SKM-1 treated with dmso at 0.1 percent for 144 hours (cell line): ENCODE measurements around the gene KIF5A.

Experiments used
- DNase-seq: peaks from one replicate; lab custom pipeline; 2025; ENCODE audit not compliant: unreplicated experiment; lab: John Stamatoyannopoulos, UW

The KIF5A gene

GRCh38 chr12:57628280-57629191 lies 78.7 kb downstream of the KIF5A start:
- DNase-seq = no peak

GRCh38 chr12:57629897-57630471 lies 80.1 kb downstream of the KIF5A start:
- DNase-seq = no peak

GRCh38 chr12:57630891-57631433 lies 81.1 kb downstream of the KIF5A start:
- DNase-seq = no peak

- no peak for DNase-seq
These were observed 81.8 kb downstream of the KIF5A start for GRCh38 chr12:57631566-57632072.

- DNase-seq = no peak
These were observed 82.5 kb downstream of the KIF5A start for GRCh38 chr12:57632073-57632957.

GRCh38 chr12:57632958-57633840 lies 83.4 kb downstream of the KIF5A start, which contains the start of gene B4GALNT1:
TSS of gene B4GALNT1 (minus strand) at chr12:57633201. CDS start at chr12:57632132, 1,069 bp downstream.
- DNase-seq = peak; percentile 9
